Medulla oblongata (tissue), 1 donor: ENCODE data around the gene PAK3.

Experiments used
- DNase-seq: peaks from one replicate; pipeline ENCODE4 v3.0.0-alpha.2; 2015; ENCODE audit errors: extremely low spot score

Gene PAK3

DNA sequence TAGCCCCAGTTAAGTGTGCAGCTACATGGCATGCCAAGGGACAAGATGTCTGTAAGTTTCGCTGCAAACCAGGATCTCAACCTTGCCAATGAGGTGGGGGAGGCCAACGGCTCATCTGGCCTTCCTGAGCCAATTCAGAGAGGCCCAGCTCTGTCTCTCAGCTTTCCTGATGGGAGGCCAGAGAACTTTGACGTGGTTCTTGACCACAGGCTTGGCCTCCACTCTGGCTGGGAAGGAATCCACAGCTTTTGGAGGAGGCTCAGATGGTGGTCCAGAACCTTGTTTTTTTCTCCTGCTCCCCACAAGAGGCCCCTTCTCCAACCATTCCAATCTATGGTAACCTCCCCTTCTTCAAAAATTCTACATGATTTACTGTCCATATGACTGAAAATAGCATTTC, 164.5 kb downstream of the PAK3 start:
- no peak for DNase-seq

DNA sequence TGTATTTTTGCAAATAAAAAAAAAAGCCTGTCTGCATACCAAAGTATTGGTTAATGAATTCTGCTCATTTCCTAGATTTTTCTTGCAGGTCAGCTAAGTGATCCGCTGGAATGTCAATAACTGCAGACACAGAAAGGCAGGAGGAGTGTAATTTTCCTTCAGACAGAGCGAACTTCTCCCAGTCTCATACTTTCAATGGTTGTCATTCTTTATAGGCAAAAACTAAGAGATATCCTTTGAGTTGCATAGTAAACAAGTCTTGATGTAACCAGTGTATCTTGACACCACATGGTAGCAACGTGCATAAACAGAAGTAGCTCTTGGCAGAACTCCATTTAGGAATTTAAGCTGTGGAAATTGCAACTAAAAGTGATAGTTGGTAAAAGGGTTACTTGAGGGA, 166.1 kb downstream of the PAK3 start:
- DNase-seq: no peak

DNA sequence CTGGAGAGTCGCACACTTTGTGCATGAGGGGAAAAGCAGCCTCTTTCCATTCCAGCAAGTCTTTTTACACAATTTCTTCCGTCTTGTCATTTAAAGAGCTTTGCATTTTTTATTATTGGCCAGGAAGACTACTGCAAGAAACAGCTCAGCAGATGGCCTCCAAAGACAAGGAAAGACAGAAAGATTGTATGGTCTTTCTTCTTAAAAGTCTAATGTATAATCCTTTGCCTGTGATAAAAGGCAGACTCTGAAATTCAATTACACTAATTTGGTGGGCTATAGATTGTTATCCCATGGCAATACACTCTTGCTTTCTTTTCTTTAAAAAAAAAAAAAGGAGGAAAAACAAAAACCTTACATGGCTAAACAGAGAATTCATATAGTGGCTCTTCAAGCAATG, 168.4 kb downstream of the PAK3 start:
- no peak for DNase-seq

DNA sequence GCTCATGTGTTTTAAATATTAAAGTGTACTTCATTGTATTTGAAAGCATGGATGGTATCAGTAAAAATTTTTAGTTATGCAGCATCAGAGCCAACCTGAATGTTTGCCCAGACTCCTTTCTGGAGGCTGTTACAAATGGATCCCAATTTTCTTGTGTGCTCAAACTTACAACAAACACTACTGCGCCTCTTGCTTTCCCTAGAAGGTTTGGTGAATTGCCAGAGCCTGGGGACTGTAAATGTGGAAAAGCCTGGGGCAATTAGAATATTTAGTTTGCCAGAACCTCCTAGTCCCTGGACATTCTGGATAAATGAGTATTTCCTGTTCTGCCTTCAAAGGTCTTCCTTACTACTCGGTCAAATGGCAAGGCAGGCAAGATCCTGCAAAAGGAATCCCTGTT, 169.5 kb downstream of the PAK3 start:
- DNase-seq: no peak

DNA sequence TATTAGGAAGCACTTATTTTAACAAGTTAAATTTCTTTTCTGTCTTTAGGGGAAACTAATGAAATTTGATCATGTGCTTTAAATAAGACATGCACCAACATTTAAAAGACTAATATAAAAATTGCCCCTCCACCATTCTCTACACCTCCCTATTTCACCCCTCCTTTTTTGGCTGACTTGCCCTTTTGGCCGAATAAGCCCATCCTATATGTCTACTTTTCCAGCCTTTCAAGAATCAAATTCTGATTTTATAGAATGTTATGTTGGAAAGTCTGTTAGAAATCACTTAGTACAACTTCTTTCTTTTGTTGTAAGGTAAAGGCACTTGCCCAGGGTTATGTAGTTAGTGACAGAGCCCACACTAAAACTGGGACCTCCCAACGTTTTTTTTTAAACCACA, 172.5 kb downstream of the PAK3 start:
- DNase-seq: no peak

DNA sequence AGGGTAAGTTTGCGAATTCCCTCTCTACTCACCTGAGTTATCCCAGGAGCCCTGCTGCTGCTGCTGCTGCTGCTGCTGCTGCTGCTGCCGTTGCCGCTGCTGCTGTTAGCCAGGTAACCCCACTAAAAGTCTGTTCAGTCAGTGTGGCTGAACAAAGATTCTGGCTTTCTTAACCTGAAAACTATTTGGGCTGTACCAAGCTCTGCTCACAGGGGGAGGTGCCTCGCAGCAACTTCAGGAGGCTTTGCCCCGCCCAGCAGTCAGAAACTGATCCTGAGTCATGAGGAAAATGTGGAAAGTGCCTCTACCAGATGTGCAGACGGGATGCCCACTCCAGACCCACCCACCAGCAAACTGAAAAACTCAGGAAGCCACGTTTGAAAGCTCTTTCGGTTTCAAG, 174.3 kb downstream of the PAK3 start, which contains the start of gene CAPN6:
CAPN6 (minus strand) TSS at position 145 of the 400 bp plus-strand sequence. CDS start 6,547 bp downstream, outside the sequence.
- no peak for DNase-seq
